ENCODE results near the gene FAM120C.
A peak's percentile ranks its signal among the peaks of the same experiment; 100 is the strongest.

FAM120C gene

GRCh38 chrX:54182864-54183613 lies at the start of gene FAM120C:
FAM120C (minus strand) TSS chrX:54183254; CDS start chrX:54183198, 56 bp downstream.
- DNase-seq = peak; percentile 67 to 68

GRCh38 chrX:54230435-54231148 lies 47.5 kb upstream of the FAM120C start:
- no peak for DNase-seq

GRCh38 chrX:54223581-54223980 lies 40.5 kb upstream of the FAM120C start:
- DNase-seq = no peak

GRCh38 chrX:54213603-54214002 lies 30.5 kb upstream of the FAM120C start:
- no peak for DNase-seq

- DNase-seq = no peak
These were observed 25.5 kb upstream of the FAM120C start for GRCh38 chrX:54208531-54208930.

- no peak for DNase-seq
These were observed 15.2 kb upstream of the FAM120C start for GRCh38 chrX:54198262-54198661.

- DNase-seq = no peak
These were observed 12.0 kb upstream of the FAM120C start for GRCh38 chrX:54194982-54195588.

GRCh38 chrX:54193085-54193821 lies 10.2 kb upstream of the FAM120C start:
- DNase-seq = no peak

GRCh38 chrX:54184474-54184873 lies 1.4 kb upstream of the FAM120C start:
- no peak for DNase-seq

- peak; percentile 67 to 68 for DNase-seq
These were observed 725 bp downstream of the FAM120C start for GRCh38 chrX:54182194-54182863.

- no peak for DNase-seq
These were observed 1.7 kb downstream of the FAM120C start for GRCh38 chrX:54181202-54181953.

- no peak for DNase-seq
These were observed 2.7 kb downstream of the FAM120C start for GRCh38 chrX:54180403-54180802.

GRCh38 chrX:54178100-54178940 lies 4.7 kb downstream of the FAM120C start:
- no peak for DNase-seq

GRCh38 chrX:54177306-54177705 lies 5.7 kb downstream of the FAM120C start:
- no peak for DNase-seq

- no peak for DNase-seq
These were observed 9.3 kb downstream of the FAM120C start for GRCh38 chrX:54173791-54174190.

- no peak for DNase-seq
These were observed 10.6 kb downstream of the FAM120C start for GRCh38 chrX:54172455-54172854.

GRCh38 chrX:54171527-54172250 lies 11.4 kb downstream of the FAM120C start:
- no peak for DNase-seq

- DNase-seq = no peak
These were observed 12.0 kb downstream of the FAM120C start for GRCh38 chrX:54171091-54171490.

GRCh38 chrX:54166915-54167314 lies 16.1 kb downstream of the FAM120C start:
- no peak for DNase-seq

GRCh38 chrX:54157561-54157960 lies 25.5 kb downstream of the FAM120C start:
- DNase-seq = no peak
